ENCODE results near the gene RNF31.
A peak's percentile ranks its signal among the peaks of the same experiment; 100 is the strongest.

The RNF31 gene

DNA sequence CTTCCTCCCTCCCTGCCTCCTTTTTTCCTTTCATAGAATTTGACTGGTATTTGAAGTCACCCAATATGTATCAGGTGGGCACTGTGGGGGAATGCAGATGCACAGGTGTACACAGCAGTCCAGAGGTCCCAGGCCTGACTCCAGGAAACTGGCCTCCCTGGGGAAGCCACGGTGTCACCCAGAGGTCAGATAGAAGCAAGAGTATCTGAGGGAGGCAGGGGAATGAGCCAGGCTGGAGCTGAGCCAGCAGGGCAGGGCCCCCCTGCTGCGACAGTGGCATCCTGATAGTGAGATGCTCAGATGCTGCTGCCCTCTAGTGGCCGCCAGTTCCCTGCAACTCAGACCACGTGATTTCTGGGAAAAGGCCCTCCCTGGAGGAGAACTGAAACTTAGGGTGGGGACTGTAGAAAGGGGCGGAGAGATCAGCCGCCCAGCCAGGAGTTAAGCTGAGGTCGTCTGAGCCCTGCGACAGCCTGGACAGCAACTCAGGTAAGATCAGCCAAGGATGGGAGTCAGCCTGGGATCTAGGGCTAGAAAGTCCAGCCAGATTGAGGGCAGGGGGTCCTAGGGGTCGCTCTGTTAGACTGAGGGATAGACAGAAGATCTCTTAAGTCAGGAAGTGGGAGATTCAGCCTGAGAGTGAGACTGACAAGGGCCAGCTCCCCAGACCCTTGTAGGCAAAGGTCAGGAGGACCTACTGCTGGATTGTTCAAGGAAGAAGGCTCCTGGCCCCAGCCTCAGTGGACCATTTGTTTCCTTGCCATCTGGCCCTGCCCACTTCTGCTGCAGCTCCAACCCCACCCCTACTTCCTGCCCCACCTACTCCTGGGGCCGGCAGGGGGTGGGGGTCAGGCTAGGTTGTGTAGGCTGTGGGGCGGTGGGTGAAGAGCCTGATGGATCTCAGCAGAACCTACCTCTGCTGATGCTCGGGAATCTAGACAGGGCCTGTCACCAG, 13.8 kb downstream of the RNF31 start, which contains the start of gene IRF9:
Gene IRF9, plus strand, starts transcription at position 416 of the 955 bp plus-strand sequence. CDS start 880 bp downstream, outside the sequence.
- peak; percentile 92 for DNase-seq

GRCh38 chr14:24162093-24162492, 14.8 kb downstream of the RNF31 start:
- no peak for DNase-seq

DNA sequence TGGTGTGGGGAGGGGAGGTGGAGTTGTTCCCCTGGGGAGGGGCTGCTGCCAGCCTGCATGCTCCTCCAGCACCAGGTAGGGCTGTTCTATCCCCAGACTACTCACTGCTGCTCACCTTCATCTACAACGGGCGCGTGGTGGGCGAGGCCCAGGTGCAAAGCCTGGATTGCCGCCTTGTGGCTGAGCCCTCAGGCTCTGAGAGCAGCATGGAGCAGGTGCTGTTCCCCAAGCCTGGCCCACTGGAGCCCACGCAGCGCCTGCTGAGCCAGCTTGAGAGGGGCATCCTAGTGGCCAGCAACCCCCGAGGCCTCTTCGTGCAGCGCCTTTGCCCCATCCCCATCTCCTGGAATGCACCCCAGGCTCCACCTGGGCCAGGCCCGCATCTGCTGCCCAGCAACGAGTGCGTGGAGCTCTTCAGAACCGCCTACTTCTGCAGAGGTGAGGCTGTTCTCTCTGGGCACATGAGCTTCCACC, 17.3 kb downstream of the RNF31 start:
- DNase-seq, result no peak

GRCh38 chr14:24165785-24166184, 18.5 kb downstream of the RNF31 start:
- no peak for DNase-seq

GRCh38 chr14:24167469-24168114, 20.3 kb downstream of the RNF31 start:
- DNase-seq, result no peak

GRCh38 chr14:24171422-24172260, 24.3 kb downstream of the RNF31 start, which contains the start of gene REC8:
REC8 (plus strand) TSS chr14:24172080; CDS start chr14:24172553, 473 bp downstream.
- peak; percentile 98 for DNase-seq

GRCh38 chr14:24172261-24172860, 25.1 kb downstream of the RNF31 start:
- DNase-seq, result peak; percentile 33

GRCh38 chr14:24172871-24173281, 25.6 kb downstream of the RNF31 start:
- no peak for DNase-seq

DNA sequence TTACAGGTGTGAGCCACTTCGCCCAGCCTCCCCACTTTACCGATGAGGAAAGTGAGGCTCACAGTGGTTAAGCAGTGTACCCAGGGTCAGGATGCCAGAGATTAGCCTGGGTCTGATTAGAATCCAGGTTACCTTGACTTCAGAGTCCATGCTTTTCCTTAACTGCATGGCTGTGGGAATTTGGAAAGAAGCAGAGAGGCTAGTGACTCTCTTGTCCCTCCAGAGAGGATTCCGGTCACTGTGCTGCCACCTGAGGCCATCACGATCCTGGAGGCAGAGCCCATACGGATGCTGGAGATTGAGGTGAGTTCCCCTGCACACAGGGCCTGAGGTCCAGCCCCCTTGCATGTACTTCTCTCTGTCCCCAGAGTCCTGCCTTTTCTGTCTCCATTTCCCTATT, 29.3 kb downstream of the RNF31 start:
- DNase-seq, result no peak

DNA sequence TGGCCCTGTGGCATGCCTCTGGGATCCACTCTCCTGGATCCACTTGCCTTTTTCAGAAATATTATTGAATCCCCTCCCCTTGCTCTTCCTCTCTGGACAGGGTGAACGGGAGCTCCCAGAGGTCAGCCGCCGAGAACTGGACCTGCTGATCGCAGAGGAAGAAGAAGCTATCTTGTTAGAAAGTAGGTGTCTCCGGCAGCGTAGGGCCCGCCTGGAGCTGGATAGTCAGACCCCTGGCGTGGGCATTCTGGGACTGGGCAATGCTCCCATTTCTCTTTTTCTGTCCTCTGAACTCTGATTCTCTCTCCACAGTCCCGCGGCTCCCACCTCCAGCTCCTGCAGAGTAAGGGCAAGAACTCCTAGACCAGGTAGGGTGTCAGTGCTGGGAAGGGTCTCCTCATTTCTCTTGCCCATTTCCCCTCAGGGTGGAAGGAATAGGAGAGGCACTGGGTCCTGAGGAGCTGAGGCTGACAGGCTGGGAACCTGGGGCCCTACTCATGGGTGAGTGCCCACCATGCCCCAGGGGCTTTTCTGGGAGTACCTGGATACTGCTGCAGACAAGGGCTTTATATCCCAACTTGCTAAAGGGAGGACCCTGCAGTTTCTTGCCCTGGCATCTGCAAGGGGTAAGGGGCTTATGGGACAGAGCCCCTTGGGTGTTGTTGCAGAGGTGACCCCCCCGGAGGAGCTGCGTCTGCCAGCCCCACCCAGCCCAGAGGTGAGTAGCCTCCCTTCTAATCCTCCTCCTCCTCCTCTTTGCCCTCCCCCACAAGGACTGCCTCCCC, 29.9 kb downstream of the RNF31 start:
- no peak for DNase-seq

DNA sequence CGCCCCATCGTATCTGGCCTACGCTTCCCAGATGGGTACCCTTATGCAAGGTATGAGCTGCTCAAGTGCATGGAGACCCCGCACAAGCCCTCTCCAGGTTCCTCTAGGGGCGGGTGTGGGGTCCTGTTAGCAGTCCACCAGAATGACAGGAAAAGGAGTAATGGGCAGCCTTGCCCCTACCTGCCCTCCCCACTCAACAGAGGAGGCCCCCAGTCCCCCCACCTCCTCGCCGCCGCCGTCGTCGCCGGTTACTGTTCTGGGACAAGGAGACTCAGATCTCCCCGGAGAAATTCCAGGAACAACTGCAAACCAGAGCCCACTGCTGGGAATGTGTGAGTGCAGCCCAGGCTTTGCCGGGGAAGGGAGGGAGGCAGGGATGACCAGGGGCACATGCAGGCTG, 30.6 kb downstream of the RNF31 start:
- no peak for DNase-seq

DNA sequence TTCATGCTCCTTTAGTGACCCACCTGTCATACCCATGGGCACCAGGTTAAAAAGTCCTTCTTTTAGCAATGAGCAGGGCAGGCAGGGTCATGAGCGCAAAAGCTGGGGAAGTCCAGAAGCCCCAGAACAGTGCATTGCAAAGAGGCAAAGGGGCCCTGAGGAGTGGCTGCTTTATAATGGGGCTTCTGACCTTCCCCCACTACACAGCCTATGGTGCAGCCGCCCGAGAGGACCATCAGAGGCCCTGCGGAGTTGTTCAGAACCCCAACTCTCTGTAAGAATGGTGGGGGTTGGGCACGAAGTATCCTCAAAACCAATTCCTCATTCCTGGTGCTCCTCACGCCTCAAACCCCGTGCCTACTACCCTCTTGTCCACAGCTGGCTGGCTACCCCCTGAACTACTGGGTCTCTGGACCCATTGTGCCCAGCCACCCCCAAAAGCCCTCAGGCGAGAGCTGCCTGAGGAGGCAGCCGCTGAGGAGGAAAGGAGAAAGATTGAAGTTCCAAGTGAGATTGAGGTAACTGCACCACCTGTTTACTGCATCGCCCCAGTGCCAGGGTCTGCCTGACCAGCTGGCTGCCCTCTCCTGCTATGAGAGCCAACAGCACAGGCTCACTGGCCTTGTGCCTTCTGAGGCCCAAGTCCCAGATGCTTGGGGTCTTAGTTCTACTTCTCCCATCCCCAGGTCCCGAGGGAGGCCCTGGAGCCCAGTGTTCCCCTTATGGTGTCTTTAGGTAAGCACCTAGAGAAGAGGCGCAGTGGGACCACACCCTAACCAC, 31.3 kb downstream of the RNF31 start:
- DNase-seq, result no peak

- DNase-seq, result no peak
Observed at GRCh38 chr14:24179294-24179960, 32.1 kb downstream of the RNF31 start.

DNA sequence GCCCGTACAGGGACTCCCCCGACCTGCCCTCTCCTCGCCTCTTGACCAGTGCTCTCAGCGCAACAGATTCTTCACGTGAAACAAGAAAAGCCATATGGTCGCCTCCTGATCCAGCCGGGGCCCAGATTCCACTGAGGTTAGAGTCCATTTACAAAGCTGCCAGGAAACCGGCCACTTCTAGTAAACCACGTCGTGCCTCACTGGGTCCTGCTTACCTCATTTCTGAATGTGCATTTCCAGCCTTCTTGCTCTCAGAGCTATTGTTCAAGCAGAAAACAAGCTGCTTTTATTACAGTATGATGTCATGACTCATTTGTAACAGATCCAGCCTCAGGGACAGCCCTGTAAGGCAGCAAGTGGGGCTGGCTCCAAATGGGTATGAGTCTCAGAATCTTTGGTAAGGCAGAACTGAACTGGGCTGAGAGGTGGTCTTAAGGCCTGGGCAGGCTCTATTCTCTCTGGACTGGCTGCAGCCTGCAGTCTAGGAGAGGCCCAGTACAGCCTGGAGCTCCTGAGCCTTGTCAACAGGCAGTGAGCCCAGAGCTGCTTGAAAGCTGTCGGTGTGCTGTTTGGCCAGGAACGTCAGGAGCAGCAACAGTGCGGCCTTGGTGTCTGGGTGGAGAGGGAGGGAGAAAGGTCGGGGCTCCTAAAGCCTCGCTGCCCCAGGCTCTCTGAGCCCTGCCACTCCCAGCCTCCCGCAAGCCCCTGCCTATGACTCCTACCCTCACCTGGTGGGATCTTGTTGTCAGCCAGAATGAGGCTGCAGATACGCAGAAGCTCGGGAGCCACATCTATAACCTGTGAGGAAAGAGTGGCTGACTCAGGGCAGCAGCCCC, 32.9 kb downstream of the RNF31 start:
- no peak for DNase-seq

GRCh38 chr14:24181371-24182077, 34.2 kb downstream of the RNF31 start:
- DNase-seq, result no peak

GRCh38 chr14:24182110-24182882, 35.0 kb downstream of the RNF31 start:
- DNase-seq, result no peak

GRCh38 chr14:24183014-24183481, 35.8 kb downstream of the RNF31 start:
- no peak for DNase-seq
